Measurements from ENCODE around the gene JPH2.

Gene JPH2

GRCh38 chr20:44081476-44081875, 105.5 kb downstream of the JPH2 start:
- no peaks in the 10 kb centered on the region for H3K27me3 ChIP-seq (ENCODE audit: low read length)
- H3K9ac ChIP-seq (ENCODE audit: low read length): no peak overlapping the region
- H3K27ac ChIP-seq (ENCODE audit: low read depth, low read length): no peak overlapping the region
- no peak overlapping the region for H3K4me3 ChIP-seq (ENCODE audit: insufficient read depth, low read length, poor library complexity, severe bottlenecking)
- no peak overlapping the region for H2AFZ ChIP-seq (ENCODE audit: low read depth, low read length, severe bottlenecking)
- TF ChIP-seq CTCF (IDR thresholded peaks at IDR 0.05; ENCODE audit: insufficient read depth, low read length, poor library complexity, severe bottlenecking): no peak
- TF ChIP-seq EZH2phosphoT487 (conservative IDR thresholded peaks at IDR 0.05; ENCODE audit: low read length): no peak
- H3K36me3 ChIP-seq (ENCODE audit: low read length): no peaks in the 10 kb centered on the region
- H3F3A ChIP-seq (ENCODE audit: insufficient read depth): no peaks in the 10 kb centered on the region
- H3K9me3 ChIP-seq (ENCODE audit: insufficient read depth, low read length): no peaks in the 10 kb centered on the region
- H3K9me2 ChIP-seq (replicated peaks; ENCODE audit: insufficient read depth, low read length): no peaks in the 10 kb centered on the region
- no peak overlapping the region for H3K4me2 ChIP-seq (ENCODE audit: low read depth, low read length, poor library complexity, severe bottlenecking)
- H3K79me2 ChIP-seq (ENCODE audit: insufficient read depth, low read length): no peaks in the 10 kb centered on the region
- H4K20me1 ChIP-seq (ENCODE audit: low read depth, low read length): no peaks in the 10 kb centered on the region

- TF ChIP-seq EZH2phosphoT487 (conservative IDR thresholded peaks at IDR 0.05; ENCODE audit: low read length) (no peak), CTCF (IDR thresholded peaks at IDR 0.05; ENCODE audit: insufficient read depth, low read length, poor library complexity, severe bottlenecking) (peak; percentile 87)
- Histone ChIP-seq H3K9ac (ENCODE audit: low read length) (no peak overlapping the region), H3K9me2 (replicated peaks; ENCODE audit: insufficient read depth, low read length) (no peaks in the 10 kb centered on the region), H2AFZ (ENCODE audit: low read depth, low read length, severe bottlenecking) (no peak overlapping the region), H3F3A (ENCODE audit: insufficient read depth) (no peaks in the 10 kb centered on the region), H3K27ac (ENCODE audit: low read depth, low read length) (no peak overlapping the region), H3K79me2 (ENCODE audit: insufficient read depth, low read length) (no peaks in the 10 kb centered on the region), H4K20me1 (ENCODE audit: low read depth, low read length) (no peaks in the 10 kb centered on the region), H3K36me3 (ENCODE audit: low read length) (no peaks in the 10 kb centered on the region), H3K4me3 (ENCODE audit: insufficient read depth, low read length, poor library complexity, severe bottlenecking) (no peak overlapping the region), H3K9me3 (ENCODE audit: insufficient read depth, low read length) (no peaks in the 10 kb centered on the region), H3K27me3 (ENCODE audit: low read length) (no peaks in the 10 kb centered on the region), H3K4me2 (ENCODE audit: low read depth, low read length, poor library complexity, severe bottlenecking) (no peak overlapping the region)
Observed at GRCh38 chr20:44080646-44081267, 106.2 kb downstream of the JPH2 start.

GRCh38 chr20:44080064-44080463, 106.9 kb downstream of the JPH2 start:
- Histone ChIP-seq H3K36me3 (ENCODE audit: low read length) (no peaks in the 10 kb centered on the region), H3K27ac (ENCODE audit: low read depth, low read length) (no peak overlapping the region), H3K9ac (ENCODE audit: low read length) (no peak overlapping the region), H3K27me3 (ENCODE audit: low read length) (no peaks in the 10 kb centered on the region), H3K9me3 (ENCODE audit: insufficient read depth, low read length) (no peaks in the 10 kb centered on the region), H3K4me2 (ENCODE audit: low read depth, low read length, poor library complexity, severe bottlenecking) (no peak overlapping the region), H3K79me2 (ENCODE audit: insufficient read depth, low read length) (no peaks in the 10 kb centered on the region), H3K4me3 (ENCODE audit: insufficient read depth, low read length, poor library complexity, severe bottlenecking) (no peak overlapping the region), H3F3A (ENCODE audit: insufficient read depth) (no peaks in the 10 kb centered on the region), H2AFZ (ENCODE audit: low read depth, low read length, severe bottlenecking) (no peak overlapping the region), H4K20me1 (ENCODE audit: low read depth, low read length) (no peaks in the 10 kb centered on the region), H3K9me2 (replicated peaks; ENCODE audit: insufficient read depth, low read length) (no peaks in the 10 kb centered on the region)
- no peak for TF ChIP-seq EZH2phosphoT487 (conservative IDR thresholded peaks at IDR 0.05; ENCODE audit: low read length)
- TF ChIP-seq CTCF (IDR thresholded peaks at IDR 0.05; ENCODE audit: insufficient read depth, low read length, poor library complexity, severe bottlenecking): no peak

Measured in SU-DHL-6 (cell line).